Neural cell (in vitro differentiated cells): Measurements from ENCODE around the gene LZTS2. TPM values are rescaled to one million over a fixed set of nuclear protein-coding genes. Genes with fewer than 3 reads are reported as not detected.

ENCODE experiments used
- H2AFZ ChIP-seq: fragments of 200-600, 300-800 bp; sonication (generic), shearing (Covaris generic); 2 replicates; pipeline ENCODE4 v1.6.0; 2014; ENCODE audit warnings: low read depth, mild to moderate bottlenecking, antibody characterized with exemption, low read length, moderate library complexity
- H3F3A ChIP-seq: fragments of 200-600 bp; shearing (Covaris generic); 2 replicates; pipeline ENCODE4 v1.6.1; 2016; ENCODE audit warnings: mild to moderate bottlenecking, moderate library complexity, mixed read lengths, antibody characterized with exemption, low read length; ENCODE audit not compliant: insufficient read depth, poor library complexity, severe bottlenecking
- H3K27ac ChIP-seq: fragments of 200-600, 300-800 bp; sonication (generic), shearing (Covaris generic); 2 replicates; pipeline ENCODE4 v1.5.1; 2014; ENCODE audit warnings: mild to moderate bottlenecking, low read length, moderate library complexity
- H3K27me3 ChIP-seq: fragments of 300-800, 200-600 bp; sonication (generic), shearing (Covaris generic); 2 replicates; pipeline ENCODE4 v1.6.0; 2014; ENCODE audit warnings: mild to moderate bottlenecking, low read depth, low read length, moderate library complexity; ENCODE audit not compliant: insufficient read depth
- H3K36me3 ChIP-seq: fragments of 300-800, 200-600 bp; sonication (generic), shearing (Covaris generic); 2 replicates; pipeline ENCODE4 v1.5.1; 2014; ENCODE audit warnings: mild to moderate bottlenecking, antibody characterized with exemption, low read length, moderate library complexity; ENCODE audit not compliant: insufficient read depth
- H3K4me2 ChIP-seq: fragments of 300-800, 200-600 bp; sonication (generic), shearing (Covaris generic); 2 replicates; pipeline ENCODE4 v1.6.0; 2014; ENCODE audit warnings: mild to moderate bottlenecking, low read length
- H3K4me3 ChIP-seq: fragments of 300-800, 200-600 bp; sonication (generic), shearing (Covaris generic); 2 replicates; pipeline ENCODE4 v1.5.1; 2014; ENCODE audit warnings: mild to moderate bottlenecking, low read length, moderate library complexity
- H3K79me2 ChIP-seq: fragments of 200-600 bp; shearing (Covaris generic); replicated peaks from 2 replicates; pipeline ENCODE4 v1.6.0; 2014; ENCODE audit warnings: mild to moderate bottlenecking, low read length, moderate library complexity; ENCODE audit not compliant: insufficient read depth
- H3K9ac ChIP-seq: fragments of 300-800, 200-600 bp; sonication (generic), shearing (Covaris generic); 2 replicates; pipeline ENCODE4 v1.6.1; 2016; ENCODE audit warnings: mild to moderate bottlenecking, low read length, mixed read lengths
- H3K9me2 ChIP-seq: fragments of 200-600 bp; shearing (Covaris generic); 2 replicates; pipeline ENCODE4 v1.6.1; 2016; ENCODE audit warnings: mild to moderate bottlenecking, low read length, mixed read lengths; ENCODE audit not compliant: insufficient read depth
- H3K9me3 ChIP-seq: fragments of 200-600, 300-800 bp; sonication (generic), shearing (Covaris generic); 2 replicates; pipeline ENCODE4 v1.6.1; 2016; ENCODE audit warnings: mild to moderate bottlenecking, mixed run types, low read length, moderate library complexity, mixed read lengths
- H4K20me1 ChIP-seq: fragments of 200-600 bp; shearing (Covaris generic); 2 replicates; pipeline ENCODE4 v1.6.1; 2016; ENCODE audit warnings: mild to moderate bottlenecking, mixed run types; ENCODE audit not compliant: insufficient read depth
- EP300 ChIP-seq: fragments of 450-650 bp; conservative IDR thresholded peaks from 2 replicates; pipeline ENCODE4 v1.6.1; 2014; ENCODE audit warnings: antibody characterized with exemption, mild to moderate bottlenecking, moderate library complexity; ENCODE audit not compliant: poor library complexity, severe bottlenecking
- EZH2 ChIP-seq: fragments of 200-600, 300-800 bp; shearing (Covaris generic), sonication (generic); IDR thresholded peaks from 2 replicates; pipeline ENCODE4 v1.6.1; 2014; ENCODE audit warnings: antibody characterized with exemption, low read length, borderline replicate concordance, mild to moderate bottlenecking; ENCODE audit not compliant: insufficient read depth, poor library complexity, severe bottlenecking
- MXI1 ChIP-seq: fragments of 450-650 bp; conservative IDR thresholded peaks from 2 replicates; pipeline ENCODE4 v1.6.1; 2014; ENCODE audit warnings: antibody characterized with exemption, mild to moderate bottlenecking; ENCODE audit not compliant: poor library complexity, severe bottlenecking
- POLR2AphosphoS5 ChIP-seq: IDR thresholded peaks from 2 replicates; pipeline ENCODE4 v1.6.1; 2012
- RAD21 ChIP-seq: fragments of 450-650 bp; conservative IDR thresholded peaks from 2 replicates; pipeline ENCODE4 v1.6.1; 2014; ENCODE audit warnings: antibody characterized with exemption, mild to moderate bottlenecking, moderate library complexity
- SMC3 ChIP-seq: fragments of 450-650 bp; conservative IDR thresholded peaks from 2 replicates; pipeline ENCODE4 v1.6.1; 2014; ENCODE audit warnings: antibody characterized with exemption, mild to moderate bottlenecking, moderate library complexity; ENCODE audit not compliant: poor library complexity
- TAF1 ChIP-seq: IDR thresholded peaks from 2 replicates; pipeline ENCODE4 v1.6.1; 2012; ENCODE audit warnings: low read depth
- polyA plus RNA-seq: library from polyadenylated mRNA; depleted of rRNA; stranded (reverse); fragments of >200 nt; gene quantifications from 2 replicates; pipeline ENCODE4 v1.2.3, GENCODE V29; 2014
- TF ChIP-seq, protein P1 (sequence below): IDR thresholded peaks from 2 replicates; pipeline ENCODE4 v1.6.1; 2012; ENCODE audit warnings: borderline replicate concordance
- TF ChIP-seq, protein P2 (sequence below): fragments of 450-650 bp; IDR thresholded peaks from 2 replicates; pipeline ENCODE4 v1.5.1; 2014; ENCODE audit warnings: antibody characterized with exemption, mild to moderate bottlenecking, moderate library complexity; ENCODE audit not compliant: poor library complexity, severe bottlenecking

Gene LZTS2
- polyA plus RNA-seq, 1 donor from 2014 or later, result 40.1 TPM

DNA sequence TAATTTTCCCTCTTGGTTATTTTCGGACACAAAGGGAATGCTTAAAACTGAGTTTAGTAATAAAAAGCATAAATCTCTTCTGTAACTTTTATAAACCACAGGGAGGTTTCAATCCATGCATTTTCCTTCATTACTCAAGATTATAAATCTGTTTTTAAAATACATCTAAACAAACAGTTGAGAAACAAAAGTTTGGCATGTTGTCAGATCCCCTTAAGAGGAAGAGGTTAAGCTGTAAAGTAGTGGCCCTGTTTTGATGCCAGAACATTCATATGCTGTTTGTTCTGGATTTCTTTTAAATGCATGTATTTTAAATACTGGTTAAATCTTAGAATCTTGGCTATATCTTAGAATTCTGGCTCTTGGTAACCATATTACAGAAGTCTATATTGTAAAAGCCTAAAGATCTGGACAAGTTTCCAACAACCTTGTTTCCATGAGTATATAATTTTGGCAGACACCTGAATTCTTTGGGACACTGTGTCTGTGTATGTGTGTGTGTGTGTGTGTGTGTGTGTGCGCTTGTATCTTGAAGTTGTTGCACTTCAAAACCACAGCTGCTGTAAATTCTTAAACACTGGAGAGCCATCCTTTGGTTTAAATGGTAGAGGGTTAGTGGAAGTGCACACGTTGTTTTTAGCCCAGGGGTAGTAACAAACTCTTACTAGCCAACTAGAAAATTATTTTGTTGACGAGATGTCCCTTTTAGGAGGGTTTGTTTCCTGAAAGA is 37.1 kb upstream of the LZTS2 start:
- Histone ChIP-seq H3K9me3 (no peaks in the 10 kb centered on the region), H4K20me1 (no peaks in the 10 kb centered on the region), H3K27ac (no peak overlapping the region), H3F3A (no peaks in the 10 kb centered on the region), H3K79me2 (no peaks in the 10 kb centered on the region), H3K27me3 (no peaks in the 10 kb centered on the region), H3K36me3 (peaks cover 13% of the 10 kb centered on the region), H3K9me2 (no peaks in the 10 kb centered on the region), H2AFZ (no peak overlapping the region), H3K9ac (no peak overlapping the region), H3K4me3 (no peak overlapping the region), H3K4me2 (no peak overlapping the region)
- TF ChIP-seq MXI1 (no peak), EZH2 (no peak), SMC3 (no peak), TAF1 (no peak), POLR2AphosphoS5 (no peak), EP300 (no peak), RAD21 (no peak)
- TF ChIP-seq, protein P1, sequence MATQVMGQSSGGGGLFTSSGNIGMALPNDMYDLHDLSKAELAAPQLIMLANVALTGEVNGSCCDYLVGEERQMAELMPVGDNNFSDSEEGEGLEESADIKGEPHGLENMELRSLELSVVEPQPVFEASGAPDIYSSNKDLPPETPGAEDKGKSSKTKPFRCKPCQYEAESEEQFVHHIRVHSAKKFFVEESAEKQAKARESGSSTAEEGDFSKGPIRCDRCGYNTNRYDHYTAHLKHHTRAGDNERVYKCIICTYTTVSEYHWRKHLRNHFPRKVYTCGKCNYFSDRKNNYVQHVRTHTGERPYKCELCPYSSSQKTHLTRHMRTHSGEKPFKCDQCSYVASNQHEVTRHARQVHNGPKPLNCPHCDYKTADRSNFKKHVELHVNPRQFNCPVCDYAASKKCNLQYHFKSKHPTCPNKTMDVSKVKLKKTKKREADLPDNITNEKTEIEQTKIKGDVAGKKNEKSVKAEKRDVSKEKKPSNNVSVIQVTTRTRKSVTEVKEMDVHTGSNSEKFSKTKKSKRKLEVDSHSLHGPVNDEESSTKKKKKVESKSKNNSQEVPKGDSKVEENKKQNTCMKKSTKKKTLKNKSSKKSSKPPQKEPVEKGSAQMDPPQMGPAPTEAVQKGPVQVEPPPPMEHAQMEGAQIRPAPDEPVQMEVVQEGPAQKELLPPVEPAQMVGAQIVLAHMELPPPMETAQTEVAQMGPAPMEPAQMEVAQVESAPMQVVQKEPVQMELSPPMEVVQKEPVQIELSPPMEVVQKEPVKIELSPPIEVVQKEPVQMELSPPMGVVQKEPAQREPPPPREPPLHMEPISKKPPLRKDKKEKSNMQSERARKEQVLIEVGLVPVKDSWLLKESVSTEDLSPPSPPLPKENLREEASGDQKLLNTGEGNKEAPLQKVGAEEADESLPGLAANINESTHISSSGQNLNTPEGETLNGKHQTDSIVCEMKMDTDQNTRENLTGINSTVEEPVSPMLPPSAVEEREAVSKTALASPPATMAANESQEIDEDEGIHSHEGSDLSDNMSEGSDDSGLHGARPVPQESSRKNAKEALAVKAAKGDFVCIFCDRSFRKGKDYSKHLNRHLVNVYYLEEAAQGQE, result no peak
- TF ChIP-seq, protein P2, sequence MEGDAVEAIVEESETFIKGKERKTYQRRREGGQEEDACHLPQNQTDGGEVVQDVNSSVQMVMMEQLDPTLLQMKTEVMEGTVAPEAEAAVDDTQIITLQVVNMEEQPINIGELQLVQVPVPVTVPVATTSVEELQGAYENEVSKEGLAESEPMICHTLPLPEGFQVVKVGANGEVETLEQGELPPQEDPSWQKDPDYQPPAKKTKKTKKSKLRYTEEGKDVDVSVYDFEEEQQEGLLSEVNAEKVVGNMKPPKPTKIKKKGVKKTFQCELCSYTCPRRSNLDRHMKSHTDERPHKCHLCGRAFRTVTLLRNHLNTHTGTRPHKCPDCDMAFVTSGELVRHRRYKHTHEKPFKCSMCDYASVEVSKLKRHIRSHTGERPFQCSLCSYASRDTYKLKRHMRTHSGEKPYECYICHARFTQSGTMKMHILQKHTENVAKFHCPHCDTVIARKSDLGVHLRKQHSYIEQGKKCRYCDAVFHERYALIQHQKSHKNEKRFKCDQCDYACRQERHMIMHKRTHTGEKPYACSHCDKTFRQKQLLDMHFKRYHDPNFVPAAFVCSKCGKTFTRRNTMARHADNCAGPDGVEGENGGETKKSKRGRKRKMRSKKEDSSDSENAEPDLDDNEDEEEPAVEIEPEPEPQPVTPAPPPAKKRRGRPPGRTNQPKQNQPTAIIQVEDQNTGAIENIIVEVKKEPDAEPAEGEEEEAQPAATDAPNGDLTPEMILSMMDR, result no peak

DNA sequence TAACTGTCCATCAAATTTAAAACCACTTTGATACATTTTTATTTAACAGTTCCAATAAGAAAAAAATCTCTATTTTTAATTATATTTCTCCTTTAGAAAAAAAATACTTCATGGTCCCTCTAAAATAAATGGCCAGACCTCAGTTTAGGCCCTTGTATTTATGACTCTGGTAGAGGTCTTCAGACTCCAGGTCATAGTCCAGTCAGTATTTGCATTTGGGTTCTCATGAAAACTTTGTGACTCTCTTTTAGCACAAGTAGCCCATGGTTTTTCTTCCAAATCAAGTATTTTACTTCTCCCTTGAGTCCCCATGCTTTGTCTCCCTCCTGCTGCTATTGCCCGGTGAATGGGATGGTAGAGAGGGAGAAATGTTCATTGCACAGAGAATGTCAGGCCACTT is 35.8 kb upstream of the LZTS2 start:
- Histone ChIP-seq H3K36me3 (peaks cover 13% of the 10 kb centered on the region), H3K9ac (no peak overlapping the region), H2AFZ (no peak overlapping the region), H3K27ac (no peak overlapping the region), H3K4me3 (no peak overlapping the region), H3K9me2 (no peaks in the 10 kb centered on the region), H3K27me3 (no peaks in the 10 kb centered on the region), H3K4me2 (no peak overlapping the region), H3K9me3 (no peaks in the 10 kb centered on the region), H4K20me1 (no peaks in the 10 kb centered on the region), H3K79me2 (no peaks in the 10 kb centered on the region), H3F3A (no peaks in the 10 kb centered on the region)
- no peak for TF ChIP-seq MXI1
- TF ChIP-seq, protein P1, result no peak
- TF ChIP-seq TAF1, result no peak
